ENCODE data around the gene PIK3CD. TPM values are rescaled to one million over a fixed set of nuclear protein-coding genes. Genes with fewer than 3 reads are reported as not detected.

PIK3CD gene
- total and polyA plus RNA-seq, 2 of the 4 experiments (the other 2 are of a cell fraction): 5.0 to 12.1 TPM

GRCh38 chr1:9736241-9736640 lies 84.7 kb downstream of the PIK3CD start:
- H4K8ac ChIP-seq (ENCODE audit: low read depth in 2 of 2, low read length in 2 of 2): no peak overlapping the region
- BruUV-seq (replicated peaks): no TSS peak
- no CpG with 5 or more reads among the region's 5 CpGs for WGBS, 2 experiments (ENCODE audit: extremely low coverage in 2 of 2, insufficient read length in 1 of 2)

More at GRCh38 chr1:9736241-9736640, 84.7 kb downstream of the PIK3CD start:
- H3K4ac ChIP-seq (ENCODE audit: low read depth, low read length): no peak overlapping the region
- H4K20me1 ChIP-seq (ENCODE audit: insufficient read depth, low read length): peaks cover 4% of the 10 kb centered on the region; the same call in 1 of the 2 replicates
- H3K9me1 ChIP-seq (ENCODE audit: insufficient read depth, low read length): no peaks in the 10 kb centered on the region; the same call in 1 of the 2 replicates
- H3K4me1 ChIP-seq (ENCODE audit: control insufficient read depth, insufficient read depth, low read length): no peaks in the 10 kb centered on the region
- no peak overlapping the region for H3K18ac ChIP-seq (ENCODE audit: low read depth, low read length)
- no peak overlapping the region for H2BK15ac ChIP-seq (ENCODE audit: low read depth, low read length)
- no peak overlapping the region for H3K56ac ChIP-seq (ENCODE audit: extremely low read depth, insufficient read depth, low read length)
- no peak overlapping the region for H3K9ac ChIP-seq (ENCODE audit: low read depth, low read length)
- no peak overlapping the region for H3K23ac ChIP-seq (ENCODE audit: low read depth, low read length)
- H3K36me3 ChIP-seq (ENCODE audit: control insufficient read depth, insufficient read depth, low read length): peaks cover 80% of the 10 kb centered on the region
- no peak for DNase-seq
- no peaks in the 10 kb centered on the region for H3K27me3 ChIP-seq (ENCODE audit: control insufficient read depth, insufficient read depth, low read length)
- H3K27ac ChIP-seq (ENCODE audit: insufficient read depth, low read length): no peak overlapping the region
- H3K14ac ChIP-seq (replicated peaks; ENCODE audit: low read depth, low read length): no peak overlapping the region
- H2AFZ ChIP-seq (replicated peaks; ENCODE audit: low read length, poor library complexity): no peak overlapping the region
- H2AK9ac ChIP-seq (replicated peaks; ENCODE audit: low read depth, low read length, poor library complexity): no peak overlapping the region
- H3K9me3 ChIP-seq (ENCODE audit: control insufficient read depth, insufficient read depth, low read length): no peaks in the 10 kb centered on the region
- H2BK20ac ChIP-seq (ENCODE audit: low read depth, low read length): no peak overlapping the region
- in situ Hi-C loops (cut with MboI; ENCODE audit: low sequenced_read_pairs): no loop called here
- no peak overlapping the region for H3K4me3 ChIP-seq (ENCODE audit: insufficient read depth, low read depth, low read length)
- no peak overlapping the region for H2BK5ac ChIP-seq (ENCODE audit: low read depth, low read length, poor library complexity, severe bottlenecking)
- intact Hi-C loops (cut with micrococcal nuclease): no loop called here
- ChIA-PET POLR2A (ENCODE audit: unreplicated experiment) (no interaction called here), CTCF (no interaction called here)
- dilution Hi-C loops (cut with HindIII; ENCODE audit: low sequenced_read_pairs, unreplicated experiment): no loop called here
- no peak overlapping the region for H4K5ac ChIP-seq (ENCODE audit: low read depth, low read length)
- H3K79me1 ChIP-seq (ENCODE audit: low read depth in 1 of 2, low read length in 2 of 2): 0 out of 4 replicates have a peak, but pooled peaks cover 0 to 6% of the 10 kb centered on the region in 2 experiments
- no peak for ATAC-seq (ENCODE audit: low read depth)
- no peak overlapping the region for H2AK5ac ChIP-seq (ENCODE audit: low read depth, low read length)
- no peak overlapping the region for H4K91ac ChIP-seq (ENCODE audit: insufficient read depth, low read depth, low read length)
- H3K4me2 ChIP-seq (ENCODE audit: low read depth, low read length): no peak overlapping the region
- no peak overlapping the region for H2BK120ac ChIP-seq (ENCODE audit: low read depth, low read length)
- no peak for TF ChIP-seq SMC3 (IDR thresholded peaks at IDR 0.05; ENCODE audit: low read depth, low read length)

Measured in IMR-90 (cell line).